Caco-2 (cell line): ENCODE data around the gene METTL26. TPM values are rescaled to one million over a fixed set of nuclear protein-coding genes. Genes with fewer than 3 reads are reported as not detected.

Experiments
- BruUV-seq: library from RNA; stranded (reverse); fragments of 400-500 nt; replicated peaks from 2 replicates; lab custom pipeline; 2021; lab: Mats Ljungman, UMichigan
- CTCF ChIA-PET: fragments of 300-600 bp; sonication (Branson Sonifier 250); formaldehyde crosslinking; loops from one replicate; lab custom pipeline; 2022; ENCODE audit warnings: antibody characterized with exemption; lab: Charles Lee
- POLR2A ChIA-PET: fragments of 300-600 bp; sonication (Branson Sonifier 250); formaldehyde crosslinking; loops from one replicate; lab custom pipeline; 2022; ENCODE audit warnings: antibody characterized with exemption; lab: Charles Lee
- DNase-seq, 2 experiments: peaks; one replicate each; pipeline versions ENCODE4 v3.0.0 to v3.0.0-alpha.2; 2020 to 2022
- H3K27me3 ChIP-seq: replicated peaks from 2 replicates; pipeline ENCODE4 v1.6.0; 2011; ENCODE audit warnings: low read length; ENCODE audit not compliant: control insufficient read depth, insufficient read depth
- H3K36me3 ChIP-seq: 2 replicates; pipeline ENCODE4 v1.5.1; 2011; ENCODE audit warnings: low read length; ENCODE audit not compliant: control insufficient read depth, insufficient read depth
- H3K4me1 ChIP-seq: fragments of 250-450 bp; sonication (Bioruptor Pico); 2 replicates; pipeline ENCODE4 v1.5.1; 2020; ENCODE audit warnings: mild to moderate bottlenecking
- H3K4me3 ChIP-seq: 2 replicates; pipeline ENCODE4 v1.5.1; 2011; ENCODE audit warnings: low read depth, mild to moderate bottlenecking, control low read depth, low read length
- H3K9me3 ChIP-seq: fragments of 250-450 bp; sonication (Bioruptor Pico); 2 replicates; pipeline ENCODE4 v1.5.1; 2020; ENCODE audit warnings: mild to moderate bottlenecking, moderate library complexity
- H3K27ac Mint-ChIP-seq: one replicate; pipeline ENCODE4 v1.8.0; 2022; ENCODE audit warnings: mixed read lengths; ENCODE audit not compliant: unreplicated experiment
- H3K27me3 Mint-ChIP-seq: one replicate; pipeline ENCODE4 v1.8.0; 2022; ENCODE audit warnings: mixed read lengths; ENCODE audit not compliant: insufficient read depth, unreplicated experiment
- H3K36me3 Mint-ChIP-seq: one replicate; pipeline ENCODE4 v1.8.0; 2022; ENCODE audit warnings: mild to moderate bottlenecking, mixed read lengths; ENCODE audit not compliant: insufficient read depth, unreplicated experiment
- H3K4me1 Mint-ChIP-seq: one replicate; pipeline ENCODE4 v1.8.0; 2022; ENCODE audit warnings: low read depth, mixed read lengths; ENCODE audit not compliant: unreplicated experiment
- H3K4me3 Mint-ChIP-seq: one replicate; pipeline ENCODE4 v1.8.0; 2022; ENCODE audit warnings: mild to moderate bottlenecking, moderate library complexity, mixed read lengths; ENCODE audit not compliant: unreplicated experiment
- H3K9me3 Mint-ChIP-seq: one replicate; pipeline ENCODE4 v1.8.0; 2022; ENCODE audit warnings: mixed read lengths; ENCODE audit not compliant: unreplicated experiment
- CTCF ChIP-seq, 2 experiments: fragments of 200-600 bp in 1 of 2; IDR thresholded peaks; 1 replicate in 1 of 2; 2 replicates in 1 of 2; pipeline versions ENCODE4 v1.5.1 to v1.8.0; 2011 to 2022; ENCODE audit warnings: antibody characterized with exemption in 1 of 2, control low read depth in 1 of 2, inconsistent platforms in 1 of 2, low read depth in 1 of 2, low read length in 1 of 2, mild to moderate bottlenecking in 1 of 2, moderate library complexity in 1 of 2; ENCODE audit not compliant: insufficient read depth in 1 of 2, severe bottlenecking in 1 of 2, unreplicated experiment in 1 of 2
- intact Hi-C: fragments of 100-400 bp; cut with micrococcal nuclease; formaldehyde crosslinking; loops from one replicate; pipeline ENCODE4 v1.10.0; 2022; ENCODE audit not compliant: unreplicated experiment
- total RNA-seq: library from RNA; stranded (reverse); gene quantifications from 2 replicates; pipeline ENCODE4 v1.2.3, GENCODE V29; 2022

The METTL26 gene
- total RNA-seq, 1 experiment from 2014 or later = 67.4 TPM

- no peak for DNase-seq
- H3K27ac Mint-ChIP-seq = no peak overlapping the region
- H3K27me3 Mint-ChIP-seq = no peaks in the 10 kb centered on the region
- H3K4me3 ChIP-seq = peak overlapping the region; percentile 99
- H3K4me3 Mint-ChIP-seq = peak overlapping the region; percentile 73
- ChIA-PET POLR2A (no interaction called here), CTCF (no interaction called here)
- peaks cover 1% of the 10 kb centered on the region for H3K36me3 Mint-ChIP-seq
- H3K36me3 ChIP-seq = peaks cover 5% of the 10 kb centered on the region
- H3K9me3 Mint-ChIP-seq = no peaks in the 10 kb centered on the region
- TF ChIP-seq CTCF (IDR thresholded peaks at IDR 0.05; ENCODE audit: insufficient read depth in 1 of 2, low read depth in 1 of 2, low read length in 1 of 2, severe bottlenecking in 1 of 2, unreplicated experiment in 1 of 2) = no peak
- H3K27me3 ChIP-seq = no peaks in the 10 kb centered on the region
- no peaks in the 10 kb centered on the region for H3K9me3 ChIP-seq
- intact Hi-C loops = no loop called here
- BruUV-seq = no TSS peak
- H3K4me1 ChIP-seq = no peaks in the 10 kb centered on the region; the same call in 1 of the 2 replicates
- no peaks in the 10 kb centered on the region for H3K4me1 Mint-ChIP-seq
These were observed 32.5 kb upstream of the METTL26 start for GRCh38 chr16:668519-669171.

DNA sequence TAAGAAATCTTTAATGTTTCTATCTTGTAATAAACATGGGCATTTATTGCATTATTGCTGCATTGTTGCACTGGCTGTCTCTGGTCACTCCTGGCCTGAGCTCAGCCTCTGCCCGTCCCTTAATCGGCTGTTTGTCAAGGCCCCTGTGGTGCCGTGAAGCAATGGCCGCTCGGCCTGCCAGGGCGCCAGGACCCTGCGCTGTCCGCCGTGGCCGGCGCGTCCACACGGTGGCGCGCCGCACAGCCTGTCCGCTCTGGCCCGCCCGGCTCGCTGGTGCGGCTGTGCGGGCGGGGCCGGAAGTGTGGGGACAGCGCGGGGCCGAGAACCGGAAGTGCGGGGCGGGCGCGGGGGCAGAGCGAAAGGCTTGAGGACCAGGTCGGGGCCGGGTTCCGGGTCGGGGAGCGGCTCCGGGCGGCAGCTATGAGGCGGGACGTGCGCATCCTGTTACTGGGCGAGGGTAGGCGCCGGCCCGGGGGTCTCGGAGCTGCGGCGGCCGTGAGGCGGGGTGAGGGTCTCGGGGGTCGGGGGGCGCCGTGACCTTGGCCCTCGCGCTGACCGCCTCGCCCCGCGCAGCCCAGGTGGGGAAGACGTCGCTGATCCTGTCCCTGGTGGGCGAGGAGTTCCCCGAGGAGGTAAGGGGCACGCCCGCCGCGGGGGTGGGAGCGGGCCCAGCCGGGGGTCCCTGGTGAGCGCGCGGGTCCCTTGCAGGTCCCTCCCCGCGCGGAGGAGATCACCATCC, 31.8 kb upstream of the METTL26 start, which contains the start of gene RHOT2:
TSS of gene RHOT2 (plus strand) at position 353 of the 739 bp plus-strand sequence. CDS start at position 421, 68 bp downstream.
- H3K27ac Mint-ChIP-seq = no peak within 1 kb of the TSS
- peak within 1 kb of the TSS; percentile 73 for H3K4me3 Mint-ChIP-seq
- POLR2A ChIA-PET = no interaction called here
- peak within 1 kb of the TSS; percentile 99 for H3K4me3 ChIP-seq
- no peaks in the 10 kb centered on the region for H3K36me3 Mint-ChIP-seq
- no peaks in the 10 kb centered on the region for H3K27me3 ChIP-seq
- H3K36me3 ChIP-seq = peaks cover 5% of the 10 kb centered on the region
- H3K4me1 Mint-ChIP-seq = no peaks in the 10 kb centered on the region
- H3K9me3 Mint-ChIP-seq = no peaks in the 10 kb centered on the region
- no peaks in the 10 kb centered on the region for H3K27me3 Mint-ChIP-seq
- no peaks in the 10 kb centered on the region for H3K9me3 ChIP-seq
- peak; percentile 89 to 94 for DNase-seq
- intact Hi-C loops = no loop called here
- TSS peak; percentile 24 for BruUV-seq
- no peaks in the 10 kb centered on the region; the same call in 1 of the 2 replicates for H3K4me1 ChIP-seq
- peak; percentile 41 to 69 for TF ChIP-seq CTCF (IDR thresholded peaks at IDR 0.05; ENCODE audit: insufficient read depth in 1 of 2, low read depth in 1 of 2, low read length in 1 of 2, severe bottlenecking in 1 of 2, unreplicated experiment in 1 of 2)
- CTCF ChIA-PET = interaction anchor here (1.0 kb wide), 1 partner anchor 22 kb away, joined by 3 read pairs; no protein-coding TSS in a partner anchor

- no peak overlapping the region for H3K4me3 ChIP-seq
- H3K27ac Mint-ChIP-seq = no peak overlapping the region
These were observed 31.1 kb upstream of the METTL26 start for GRCh38 chr16:667113-667779.

More at GRCh38 chr16:667113-667779, 31.1 kb upstream of the METTL26 start:
- no peak for TF ChIP-seq CTCF (IDR thresholded peaks at IDR 0.05; ENCODE audit: insufficient read depth in 1 of 2, low read depth in 1 of 2, low read length in 1 of 2, severe bottlenecking in 1 of 2, unreplicated experiment in 1 of 2)
- CTCF ChIA-PET = interaction anchor here (1.0 kb wide), 1 partner anchor 23 kb away, joined by 3 read pairs; no protein-coding TSS in a partner anchor
- H3K4me1 ChIP-seq = no peaks in the 10 kb centered on the region; the same call in 1 of the 2 replicates
- no peaks in the 10 kb centered on the region for H3K27me3 ChIP-seq
- H3K9me3 ChIP-seq = no peaks in the 10 kb centered on the region
- Mint-ChIP-seq H3K9me3 (no peaks in the 10 kb centered on the region), H3K36me3 (no peaks in the 10 kb centered on the region), H3K4me1 (no peaks in the 10 kb centered on the region), H3K27me3 (no peaks in the 10 kb centered on the region), H3K4me3 (peak overlapping the region; percentile 73)
- H3K36me3 ChIP-seq = peaks cover 3% of the 10 kb centered on the region
- no peak for DNase-seq
- intact Hi-C loops = no loop called here
- BruUV-seq = no TSS peak
- POLR2A ChIA-PET = no interaction called here
